Activated CD4-positive, alpha-beta T cell treated with anti-CD3 and anti-CD28 coated beads, Interleukin-2, amount 50 U/mL, for 48 hours (primary cell): Measurements from ENCODE around the gene TSPOAP1.
A peak's percentile ranks its signal among the peaks of the same experiment; 100 is the strongest.

Experiments used
- DNase-seq, 2 experiments: peaks; one replicate each; pipeline ENCODE4 v3.0.0-alpha.2; 2020

Gene TSPOAP1

GRCh38 chr17:58327363-58328194 is 1.0 kb downstream of the TSPOAP1 start:
- peak; percentile 53 to 68 for DNase-seq

- no peak for DNase-seq
These were observed 1.8 kb downstream of the TSPOAP1 start for GRCh38 chr17:58326609-58327362.

GRCh38 chr17:58325976-58326468 is 2.6 kb downstream of the TSPOAP1 start:
- DNase-seq: no peak

GRCh38 chr17:58325289-58325726 is 3.3 kb downstream of the TSPOAP1 start:
- DNase-seq: no peak

GRCh38 chr17:58324409-58325288 is 3.9 kb downstream of the TSPOAP1 start:
- no peak for DNase-seq

- no peak for DNase-seq
These were observed 4.6 kb downstream of the TSPOAP1 start for GRCh38 chr17:58324056-58324408.

GRCh38 chr17:58323366-58324055 is 5.1 kb downstream of the TSPOAP1 start:
- no peak for DNase-seq

GRCh38 chr17:58322581-58323185 is 5.9 kb downstream of the TSPOAP1 start:
- DNase-seq: no peak

GRCh38 chr17:58321571-58322525 is 6.7 kb downstream of the TSPOAP1 start:
- no peak for DNase-seq

GRCh38 chr17:58320570-58321323 is 7.8 kb downstream of the TSPOAP1 start:
- DNase-seq: no peak

GRCh38 chr17:58320163-58320558 is 8.4 kb downstream of the TSPOAP1 start:
- no peak for DNase-seq

GRCh38 chr17:58319173-58320162 is 9.1 kb downstream of the TSPOAP1 start:
- no peak for DNase-seq

- DNase-seq: peak in 1 of 2 experiments; percentile 2
These were observed 9.9 kb downstream of the TSPOAP1 start for GRCh38 chr17:58318627-58319172.

GRCh38 chr17:58318065-58318481 is 10.5 kb downstream of the TSPOAP1 start:
- DNase-seq: no peak

GRCh38 chr17:58317421-58318064 is 11.1 kb downstream of the TSPOAP1 start:
- peak; percentile 71 to 81 for DNase-seq

GRCh38 chr17:58316260-58316960 is 12.2 kb downstream of the TSPOAP1 start:
- no peak for DNase-seq

GRCh38 chr17:58315750-58316149 is 12.8 kb downstream of the TSPOAP1 start:
- DNase-seq: no peak
